GM18870 (cell line): ENCODE data around the gene MIA.
"Not testable (repeated sequence)": the region's sequence is repeated elsewhere in the genome, so short reads cannot be mapped to it uniquely, and the experiment has no call there.

Experiments
- ATAC-seq: cut with Tn5 transposase; IDR thresholded peaks from one replicate; pipeline ENCODE4 v1.9.1; 2021; ENCODE audit warnings: moderate library complexity; ENCODE audit not compliant: unreplicated experiment

The MIA gene

DNA sequence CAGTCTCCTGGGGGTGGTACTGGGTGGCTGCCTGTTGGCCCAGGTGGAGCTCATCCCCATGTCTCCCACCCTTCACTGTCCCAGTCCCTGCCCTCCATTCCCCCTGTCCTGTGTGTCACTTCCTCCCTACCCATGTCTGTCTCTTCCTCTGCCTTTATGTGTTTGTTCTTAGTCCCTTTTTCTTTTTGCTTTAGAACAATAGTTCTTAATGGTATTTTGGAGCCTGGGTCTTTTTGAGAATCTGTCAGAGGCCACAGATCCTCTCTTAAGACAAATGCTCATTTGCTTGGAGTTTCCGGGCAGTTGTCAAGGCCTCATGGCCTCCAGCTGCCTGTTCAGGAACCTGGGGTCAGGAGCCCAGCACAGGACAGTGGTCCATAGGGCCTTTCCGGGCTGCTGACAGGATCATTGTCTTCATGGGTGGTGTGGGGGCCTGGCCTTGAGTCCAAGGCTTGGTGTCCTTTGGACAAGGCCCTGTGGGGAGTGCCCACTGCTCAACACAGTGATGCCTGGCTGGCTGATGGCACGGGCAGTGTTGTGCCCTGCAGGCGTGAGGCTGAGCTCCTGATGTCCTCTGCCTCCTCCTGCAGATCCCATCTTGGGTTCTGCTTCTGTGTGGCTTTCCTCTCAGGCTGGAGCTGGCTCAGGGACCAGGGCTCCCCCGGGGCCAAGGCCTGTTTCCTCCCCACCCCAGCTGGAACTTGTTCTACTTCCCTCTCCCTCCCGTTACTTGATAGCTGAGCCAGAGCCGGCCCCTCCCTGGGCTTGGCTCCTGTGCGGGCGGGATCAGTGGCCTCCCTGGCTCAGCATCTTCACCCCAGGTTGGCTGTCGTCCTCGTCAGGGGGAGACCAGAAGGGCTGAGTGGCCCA is 27.2 kb downstream of the MIA start:
- ATAC-seq = no peak

GRCh38 chr19:40803170-40803856 is 28.0 kb downstream of the MIA start:
- ATAC-seq = no peak

DNA sequence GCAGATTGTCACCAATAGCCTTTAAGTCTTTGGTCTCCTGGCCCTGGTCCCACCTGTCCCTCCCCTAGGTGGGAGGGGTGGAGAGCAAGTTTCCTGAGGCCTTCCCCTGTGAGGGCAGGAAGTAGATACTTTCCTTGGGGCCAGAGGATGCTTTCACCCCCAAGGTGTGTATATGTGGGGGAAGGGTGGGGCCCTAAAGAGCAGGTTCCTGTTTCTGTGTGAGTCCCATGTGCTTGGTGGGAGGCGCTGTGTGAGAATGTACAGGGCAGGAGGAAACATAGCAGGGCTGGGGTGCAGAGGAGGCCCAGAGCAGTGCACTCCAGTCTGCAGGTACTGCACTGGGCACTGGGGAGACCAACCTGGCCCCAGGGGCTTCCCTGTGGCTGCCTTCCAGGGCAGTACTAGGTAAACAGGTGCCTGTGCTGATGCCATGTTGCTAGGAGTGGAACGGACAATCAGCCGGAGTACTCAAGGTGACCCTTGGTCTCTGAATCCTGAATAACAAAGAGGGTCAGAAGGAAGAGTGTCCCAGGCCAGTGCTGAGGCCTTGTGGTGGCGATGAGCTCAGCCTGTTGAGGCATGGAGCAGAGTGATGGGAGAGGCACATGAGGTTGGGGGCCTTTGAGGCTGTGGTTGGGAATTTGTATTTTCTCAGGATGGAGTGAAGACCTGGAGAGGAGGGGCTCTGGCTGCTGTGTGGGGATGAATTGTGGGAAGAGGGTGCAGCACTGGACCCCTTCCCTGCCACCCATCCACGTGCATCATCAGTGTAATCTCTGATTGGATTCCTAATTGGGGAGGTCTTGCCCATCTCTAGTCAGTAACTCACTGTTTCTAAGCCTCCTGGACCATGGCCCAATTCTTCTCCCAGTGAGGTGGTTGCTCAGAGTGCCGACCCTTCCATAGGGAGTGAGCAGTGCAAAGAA is 28.8 kb downstream of the MIA start:
- ATAC-seq = no peak

DNA sequence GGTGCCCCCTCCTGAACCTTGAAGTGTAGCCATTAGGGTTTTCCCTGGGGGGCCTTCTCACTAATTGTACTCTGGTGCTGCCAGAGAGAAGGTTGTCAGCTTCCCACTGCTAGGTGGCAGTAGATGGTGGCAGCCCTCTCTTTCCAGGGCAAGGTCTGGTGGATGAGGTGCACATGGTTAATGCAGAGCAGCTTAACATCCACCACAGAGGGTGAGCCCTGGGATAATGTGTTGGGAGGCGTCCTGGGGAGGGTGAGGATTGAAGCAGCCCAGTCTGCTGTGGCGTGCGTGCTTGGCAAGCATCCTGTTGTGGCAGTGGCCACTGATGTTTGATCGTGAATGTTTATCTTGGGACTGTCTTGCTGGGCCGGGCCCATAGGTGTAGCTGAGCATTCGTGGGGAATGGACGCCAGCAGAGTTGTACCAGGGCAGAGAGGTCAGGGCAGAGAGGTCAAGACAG is 29.5 kb downstream of the MIA start:
- ATAC-seq = no peak

DNA sequence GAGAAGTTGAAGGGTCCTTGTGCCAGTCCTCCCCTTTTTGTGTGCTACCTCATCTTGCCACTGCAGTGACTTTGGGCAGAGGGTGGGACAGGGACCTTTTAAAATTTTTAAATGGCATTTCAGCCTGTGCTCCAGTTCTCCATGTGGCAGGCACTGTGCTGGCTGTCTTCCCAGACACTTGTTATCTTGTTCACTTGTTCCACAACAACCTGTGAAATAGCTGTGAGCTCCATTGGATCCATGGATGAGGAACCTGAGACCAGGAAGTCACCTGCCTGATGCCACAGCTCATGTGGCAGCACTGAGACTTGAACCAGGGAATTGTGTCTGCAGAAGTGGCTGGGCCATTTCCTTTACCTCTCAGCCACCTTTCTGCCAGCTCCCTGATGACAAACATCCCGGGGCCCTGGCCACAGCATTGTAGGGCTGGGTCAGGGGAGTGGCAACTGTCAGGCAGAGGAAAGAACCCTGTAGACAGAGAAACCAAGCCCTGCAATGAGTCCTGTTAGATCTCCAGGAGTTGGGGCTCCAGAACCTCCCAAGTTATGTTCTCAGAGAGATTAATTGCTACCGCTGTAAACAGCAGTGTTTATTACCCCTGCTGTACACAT is 30.0 kb downstream of the MIA start:
- ATAC-seq = no peak

- no peak for ATAC-seq
These were observed 31.3 kb downstream of the MIA start for GRCh38 chr19:40806423-40807146.

GRCh38 chr19:40807147-40808020 is 32.1 kb downstream of the MIA start:
- ATAC-seq = no peak

GRCh38 chr19:40808021-40808325 is 32.7 kb downstream of the MIA start:
- no peak for ATAC-seq

- no peak for ATAC-seq
These were observed 33.2 kb downstream of the MIA start for GRCh38 chr19:40808497-40808896.

DNA sequence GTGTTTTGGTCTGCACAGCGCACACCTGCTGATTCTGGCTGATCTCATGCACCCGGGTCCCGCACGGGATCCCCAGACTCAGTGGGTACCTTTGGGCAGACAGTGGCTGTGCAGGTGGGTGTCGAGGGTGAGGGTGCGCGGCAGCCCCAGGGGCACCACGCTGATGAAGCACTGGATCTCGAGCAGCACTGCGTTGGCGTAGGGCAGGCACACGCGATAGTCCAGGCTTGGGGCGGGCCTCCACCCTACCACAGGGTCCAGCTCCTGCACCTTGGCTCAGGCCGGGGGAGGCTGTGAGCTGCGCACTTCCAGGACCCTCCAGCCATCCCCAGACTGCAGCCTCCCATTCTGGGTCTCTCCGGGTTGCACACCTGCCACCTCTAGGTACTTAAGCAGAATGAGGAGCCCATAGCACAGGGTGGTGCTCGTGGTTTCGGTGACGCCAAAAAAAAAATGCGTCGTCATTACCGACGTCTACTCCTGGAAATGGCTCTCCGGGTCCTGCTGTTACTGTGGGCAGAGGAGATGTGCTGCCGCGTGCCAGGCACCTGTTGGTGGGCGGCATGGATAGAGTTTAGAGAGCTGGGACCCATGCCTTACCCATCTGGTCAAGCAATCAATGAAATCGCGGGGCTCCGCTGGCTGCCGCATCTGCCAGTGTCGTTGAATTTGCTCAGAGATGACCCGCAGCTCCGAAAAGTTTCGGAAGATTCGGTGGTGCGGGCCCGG is 34.2 kb downstream of the MIA start:
- ATAC-seq = no peak

- no peak for ATAC-seq
These were observed 34.8 kb downstream of the MIA start for GRCh38 chr19:40810160-40810559.

DNA sequence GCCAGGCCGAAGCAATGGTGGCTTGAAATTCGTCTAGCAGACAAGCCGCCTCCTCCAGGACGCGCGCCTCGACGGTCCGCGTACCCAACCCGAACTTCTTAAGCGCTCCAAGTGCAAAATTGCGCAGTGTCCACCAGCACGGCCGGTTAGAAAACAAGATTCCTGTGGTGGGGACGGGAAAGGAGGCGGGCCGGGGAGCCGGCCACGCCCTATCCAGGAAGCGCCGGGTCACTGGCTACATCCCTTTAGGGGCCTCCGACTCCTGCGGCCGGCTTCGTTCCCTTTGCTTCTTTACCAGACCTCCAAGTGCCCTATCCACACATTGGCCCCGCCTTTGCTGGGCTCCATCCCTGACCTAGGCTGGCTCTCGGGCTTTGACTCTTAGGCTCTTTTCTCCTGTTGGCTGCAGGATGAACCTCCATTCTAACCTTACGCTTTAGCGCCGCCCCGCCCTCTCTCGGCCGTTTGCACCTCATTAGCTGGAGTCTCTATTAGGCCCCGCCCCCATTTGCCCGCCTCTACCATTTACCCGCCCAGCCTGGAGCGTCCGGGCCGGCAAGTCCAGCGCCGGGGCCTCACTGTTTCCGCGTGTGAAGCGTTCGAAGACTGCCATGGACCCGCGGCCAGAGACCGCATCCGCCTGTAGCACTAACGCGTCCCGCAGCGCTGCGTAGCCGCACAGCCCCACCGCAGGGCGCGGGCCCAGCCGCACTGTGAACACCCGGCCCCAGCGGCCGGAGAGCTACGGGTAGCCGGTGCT is 35.5 kb downstream of the MIA start:
- not testable (repeated sequence) for ATAC-seq

DNA sequence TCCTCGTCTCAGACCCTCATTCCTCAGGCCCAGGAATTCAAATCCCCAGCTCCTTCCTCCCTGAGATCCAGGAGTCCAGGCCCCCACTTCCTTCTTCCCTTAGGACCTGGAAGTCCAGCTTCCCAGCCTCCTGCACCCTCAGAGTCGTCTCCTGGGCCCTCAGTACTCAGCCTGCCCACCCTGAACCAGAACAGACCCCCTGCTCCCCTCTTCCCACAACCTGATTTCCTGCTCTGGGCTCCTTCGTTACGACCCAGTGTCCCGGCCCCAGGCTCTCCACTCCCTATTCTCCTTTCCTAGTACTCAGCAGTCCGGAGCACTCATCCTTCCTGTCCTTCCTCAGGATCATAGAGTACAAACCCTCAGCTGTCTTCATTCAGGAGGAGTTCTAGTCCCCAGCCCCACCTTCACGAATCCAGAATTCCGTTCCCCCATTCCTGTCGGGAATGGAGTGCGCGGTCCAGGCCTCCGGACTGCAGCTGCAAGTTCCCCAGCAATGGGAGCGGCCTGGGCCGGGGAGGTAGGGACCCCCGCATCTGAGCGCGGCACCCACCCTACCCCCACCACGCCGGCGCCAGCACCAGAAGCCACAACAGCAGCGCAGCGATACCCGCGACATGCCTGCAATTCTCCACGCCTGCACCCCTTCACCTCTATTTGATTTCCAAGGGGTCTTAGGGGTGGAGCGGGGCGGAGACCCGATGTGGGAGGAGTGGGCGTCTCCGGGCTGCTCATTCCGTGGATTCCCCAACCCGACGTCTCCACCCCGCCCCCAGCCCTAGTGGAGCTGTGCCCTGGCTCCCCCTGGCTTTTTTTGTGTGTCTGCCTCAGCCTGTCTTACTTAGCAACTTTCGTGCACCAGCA is 36.4 kb downstream of the MIA start:
- ATAC-seq = no peak

DNA sequence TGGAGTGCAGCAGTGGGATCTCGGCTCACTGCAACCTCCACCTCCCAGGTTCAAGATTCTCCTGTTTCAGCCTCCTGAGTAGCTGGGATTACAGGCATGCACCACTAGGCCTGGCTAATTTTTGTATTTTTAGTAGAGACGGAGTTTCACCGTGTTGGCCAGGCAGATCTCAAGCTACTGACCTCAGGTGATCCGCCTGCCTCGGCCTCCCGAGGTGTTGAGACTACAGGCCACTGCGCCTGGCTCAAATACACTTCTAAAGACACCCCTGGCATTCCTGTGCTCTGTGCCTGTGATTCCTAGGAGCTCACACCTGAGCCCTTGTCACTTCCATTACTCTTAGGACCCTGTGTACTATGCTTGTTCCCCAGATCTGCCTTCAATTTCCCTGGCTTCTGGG is 37.2 kb downstream of the MIA start:
- not testable (repeated sequence) for ATAC-seq

DNA sequence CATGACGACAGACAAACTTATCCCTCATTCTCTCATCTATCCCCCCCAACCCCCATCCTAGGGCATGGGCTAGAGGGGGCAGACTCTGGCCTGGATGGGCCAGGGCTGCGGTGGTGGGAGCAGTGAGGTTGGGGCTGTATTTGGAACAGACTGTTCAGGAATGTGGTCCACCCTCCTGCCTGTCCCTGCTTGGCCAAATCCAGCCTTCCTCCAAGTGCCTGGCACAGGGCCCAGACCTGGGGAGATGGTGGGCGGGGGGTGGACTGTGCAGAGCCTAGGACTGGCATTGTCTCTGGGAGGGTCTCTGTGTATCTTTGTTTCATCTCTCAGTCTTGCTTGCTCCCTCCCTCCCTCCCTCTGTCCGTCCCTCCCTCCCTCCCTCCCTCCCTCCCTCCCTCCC is 37.9 kb downstream of the MIA start:
- no peak for ATAC-seq

DNA sequence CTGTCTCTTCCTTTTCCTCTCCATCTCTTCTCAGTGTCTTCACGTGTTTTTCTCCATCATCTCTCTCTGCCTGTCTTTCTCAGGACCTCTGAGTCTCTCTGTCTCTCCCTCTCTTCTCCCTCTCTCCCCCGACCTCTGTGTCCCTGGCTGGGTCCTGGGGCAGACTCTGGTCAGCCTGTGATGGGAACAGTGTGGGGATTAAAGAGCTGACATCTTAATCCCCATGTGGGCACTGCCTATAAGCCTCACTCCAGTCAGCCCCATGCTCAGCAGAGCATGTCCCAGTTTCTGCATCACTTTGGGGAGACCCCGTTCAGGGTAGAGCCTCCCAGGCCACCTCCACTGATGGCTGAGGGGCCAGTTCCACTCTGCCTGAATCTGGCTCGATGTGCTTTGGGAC is 39.9 kb downstream of the MIA start:
- ATAC-seq = no peak
